Measurements from ENCODE around the gene TLCD3B. TPM values are rescaled to one million over a fixed set of nuclear protein-coding genes. Genes with fewer than 3 reads are reported as not detected.

TLCD3B gene
- total and polyA plus RNA-seq, 12 donors, result 0.11 to 10.6 (median 0.72) TPM; not detected in 3

GRCh38 chr16:29991571-29991904 is 39.5 kb downstream of the TLCD3B start:
- 63 to 78% (median 72%) methylated on average over 4 to 5 of the region's 5 CpGs; no CpG with 5 or more reads in 1 of the 4 donors for WGBS, 4 donors

DNA sequence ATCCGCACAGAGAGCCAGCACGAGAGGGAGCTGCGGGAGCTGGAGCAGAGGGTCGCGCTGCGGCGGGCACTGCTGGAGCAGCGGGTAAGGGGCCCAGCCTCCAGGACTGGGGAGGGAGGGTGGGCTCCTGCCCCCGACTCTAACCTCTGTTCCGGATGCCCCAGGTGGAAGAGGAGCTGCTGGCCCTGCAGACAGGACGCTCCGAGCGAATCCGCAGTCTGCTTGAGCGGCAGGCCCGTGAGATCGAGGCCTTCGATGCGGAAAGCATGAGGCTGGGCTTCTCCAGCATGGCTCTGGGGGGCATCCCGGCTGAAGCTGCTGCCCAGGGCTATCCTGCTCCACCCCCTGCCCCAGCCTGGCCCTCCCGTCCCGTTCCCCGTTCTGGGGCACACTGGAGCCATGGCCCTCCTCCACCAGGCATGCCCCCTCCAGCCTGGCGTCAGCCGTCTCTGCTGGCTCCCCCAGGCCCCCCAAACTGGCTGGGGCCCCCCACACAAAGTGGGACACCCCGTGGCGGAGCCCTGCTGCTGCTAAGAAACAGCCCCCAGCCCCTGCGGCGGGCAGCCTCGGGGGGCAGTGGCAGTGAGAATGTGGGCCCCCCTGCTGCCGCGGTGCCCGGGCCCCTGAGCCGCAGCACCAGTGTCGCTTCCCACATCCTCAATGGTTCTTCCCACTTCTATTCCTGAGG is 40.0 kb downstream of the TLCD3B start:
- H3K4me1 ChIP-seq (replicated peaks in 1 of 2), result peaks cover 10 to 16% of the 10 kb centered on the region in 2 donors
- H3K4me3 ChIP-seq, result no peak overlapping the region
- intact Hi-C loops (cut with DNase I), result loop anchor here in 1 of 2 donors (10.0 kb wide), 1 partner anchor 66 kb away; the partner anchor contains the start of gene KCTD13
- peaks cover 0 to 74% of the 10 kb centered on the region in 2 donors for H3K36me3 ChIP-seq (replicated peaks in 1 of 2)
- DNase-seq, result no peak
- H3K27ac ChIP-seq, result no peak overlapping the region
- no peaks in the 10 kb centered on the region for H3K9me3 ChIP-seq (replicated peaks in 1 of 3)
- H3K27me3 ChIP-seq, result no peaks in the 10 kb centered on the region
- no peak for TF ChIP-seq CTCF (IDR thresholded peaks at IDR 0.05)
- TF ChIP-seq POLR2A (IDR thresholded peaks at IDR 0.05), result no peak
- WGBS, 4 donors, result 85 to 88% (median 87%) methylated on average over 11 to 35 of the region's 35 CpGs

More at GRCh38 chr16:29991571-29991904, 39.5 kb downstream of the TLCD3B start:
- Histone ChIP-seq H3K9me3 (replicated peaks in 1 of 3) (no peaks in the 10 kb centered on the region), H3K36me3 (replicated peaks in 1 of 2) (peaks cover 0 to 69% of the 10 kb centered on the region in 2 donors), H3K27me3 (no peaks in the 10 kb centered on the region), H3K4me1 (replicated peaks in 1 of 2) (peaks cover 10 to 17% of the 10 kb centered on the region in 2 donors), H3K4me3 (no peak overlapping the region), H3K27ac (no peak overlapping the region)
- TF ChIP-seq CTCF (IDR thresholded peaks at IDR 0.05) (no peak), POLR2A (IDR thresholded peaks at IDR 0.05) (no peak)
- intact Hi-C loops (cut with DNase I), result loop anchor here in 1 of 2 donors (10.0 kb wide), 1 partner anchor 67 kb away; the partner anchor contains the start of gene KCTD13
- DNase-seq, result no peak

DNA sequence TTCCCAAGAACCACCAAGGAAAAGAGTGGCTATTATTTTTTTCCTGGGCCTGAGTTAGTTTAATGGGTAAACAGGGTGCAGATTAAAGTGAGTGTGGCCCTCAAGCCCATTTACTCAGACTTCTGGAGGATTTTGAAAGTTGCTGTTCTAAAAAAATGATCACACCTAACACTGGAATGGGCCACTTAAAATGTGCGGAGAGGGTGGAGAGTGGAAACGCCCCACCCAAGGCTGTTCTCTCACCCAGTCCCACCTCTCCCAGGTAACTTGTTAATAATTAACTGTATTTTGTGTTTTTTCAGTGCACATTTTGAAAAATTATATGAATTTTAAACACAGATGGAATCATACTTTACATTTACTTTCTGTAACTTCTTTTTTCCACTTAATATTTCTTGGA is 41.0 kb downstream of the TLCD3B start:
- no peak for DNase-seq
- peaks cover 0 to 84% of the 10 kb centered on the region in 2 donors for H3K36me3 ChIP-seq (replicated peaks in 1 of 2)
- 84 to 93% (median 88%) methylated on average over 2 of the region's 2 CpGs for WGBS, 4 donors
- H3K27ac ChIP-seq, result no peak overlapping the region
- H3K4me3 ChIP-seq, result no peak overlapping the region
- no peak for TF ChIP-seq POLR2A (IDR thresholded peaks at IDR 0.05)
- TF ChIP-seq CTCF (IDR thresholded peaks at IDR 0.05), result no peak
- intact Hi-C loops (cut with DNase I), result loop anchor here in 1 of 2 donors (10.0 kb wide), 1 partner anchor 65 kb away; the partner anchor contains the start of gene KCTD13
- no peaks in the 10 kb centered on the region for H3K9me3 ChIP-seq (replicated peaks in 1 of 3)
- H3K27me3 ChIP-seq, result no peaks in the 10 kb centered on the region
- peaks cover 6 to 12% of the 10 kb centered on the region in 2 donors for H3K4me1 ChIP-seq (replicated peaks in 1 of 2)

DNA sequence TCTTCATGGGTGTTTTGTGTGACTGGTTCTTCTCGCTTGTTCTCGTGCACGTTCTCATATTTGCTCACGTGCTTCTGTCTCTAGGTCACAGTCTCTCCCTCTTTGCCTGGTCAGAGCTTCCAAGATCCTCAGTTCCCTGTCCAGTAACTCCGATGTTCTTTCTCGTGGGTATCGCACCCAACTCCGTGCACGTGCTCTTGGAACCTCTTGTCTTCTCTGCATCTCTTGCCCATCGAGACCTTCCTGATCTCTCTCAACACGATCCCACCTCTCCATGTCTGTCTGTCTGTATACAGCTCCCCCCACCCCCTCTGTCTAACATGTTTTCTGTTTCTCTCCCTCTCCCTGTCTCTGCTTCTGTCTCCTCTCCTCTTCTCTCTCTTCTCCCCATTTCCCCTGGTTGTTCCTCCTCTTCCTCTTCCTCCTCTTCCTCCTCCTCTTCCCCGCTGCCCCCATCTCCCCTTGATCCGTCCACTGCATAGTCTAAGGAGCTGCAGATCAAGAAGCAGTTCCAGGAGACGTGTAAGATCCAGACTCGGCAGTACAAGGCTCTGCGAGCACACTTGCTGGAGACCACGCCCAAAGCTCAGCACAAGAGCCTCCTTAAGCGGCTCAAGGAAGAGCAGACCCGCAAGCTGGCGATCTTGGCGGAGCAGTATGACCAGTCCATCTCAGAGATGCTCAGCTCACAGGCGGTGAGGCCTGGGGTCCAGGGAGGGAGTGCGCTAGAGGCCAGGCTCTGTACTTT is 41.8 kb downstream of the TLCD3B start:
- DNase-seq, result no peak
- Histone ChIP-seq H3K27ac (no peak overlapping the region), H3K36me3 (replicated peaks in 1 of 2) (peaks cover 0 to 92% of the 10 kb centered on the region in 2 donors), H3K4me3 (no peak overlapping the region), H3K4me1 (replicated peaks in 1 of 2) (peaks cover 0 to 5% of the 10 kb centered on the region in 2 donors), H3K27me3 (no peaks in the 10 kb centered on the region), H3K9me3 (replicated peaks in 1 of 3) (no peaks in the 10 kb centered on the region)
- WGBS, 4 donors, result 86 to 89% (median 88%) methylated on average over 18 to 23 of the region's 23 CpGs
- intact Hi-C loops (cut with DNase I), result no loop called here
- TF ChIP-seq POLR2A (IDR thresholded peaks at IDR 0.05), result no peak
- no peak for TF ChIP-seq CTCF (IDR thresholded peaks at IDR 0.05)
